Neural cell (in vitro differentiated cells): Measurements from ENCODE around the gene RGL4. TPM values are rescaled to one million over a fixed set of nuclear protein-coding genes. Genes with fewer than 3 reads are reported as not detected.
"Not testable (repeated sequence)": the region's sequence is repeated elsewhere in the genome, so short reads cannot be mapped to it uniquely, and the experiment has no call there.

Source experiments
- H2AFZ ChIP-seq: fragments of 200-600, 300-800 bp; sonication (generic), shearing (Covaris generic); 2 replicates; pipeline ENCODE4 v1.6.0; 2014; ENCODE audit warnings: low read depth, mild to moderate bottlenecking, antibody characterized with exemption, low read length, moderate library complexity
- H3F3A ChIP-seq: fragments of 200-600 bp; shearing (Covaris generic); 2 replicates; pipeline ENCODE4 v1.6.1; 2016; ENCODE audit warnings: mild to moderate bottlenecking, moderate library complexity, mixed read lengths, antibody characterized with exemption, low read length; ENCODE audit not compliant: insufficient read depth, poor library complexity, severe bottlenecking
- H3K27ac ChIP-seq: fragments of 200-600, 300-800 bp; sonication (generic), shearing (Covaris generic); 2 replicates; pipeline ENCODE4 v1.5.1; 2014; ENCODE audit warnings: mild to moderate bottlenecking, low read length, moderate library complexity
- H3K27me3 ChIP-seq: fragments of 300-800, 200-600 bp; sonication (generic), shearing (Covaris generic); 2 replicates; pipeline ENCODE4 v1.6.0; 2014; ENCODE audit warnings: mild to moderate bottlenecking, low read depth, low read length, moderate library complexity; ENCODE audit not compliant: insufficient read depth
- H3K36me3 ChIP-seq: fragments of 300-800, 200-600 bp; sonication (generic), shearing (Covaris generic); 2 replicates; pipeline ENCODE4 v1.5.1; 2014; ENCODE audit warnings: mild to moderate bottlenecking, antibody characterized with exemption, low read length, moderate library complexity; ENCODE audit not compliant: insufficient read depth
- H3K4me2 ChIP-seq: fragments of 300-800, 200-600 bp; sonication (generic), shearing (Covaris generic); 2 replicates; pipeline ENCODE4 v1.6.0; 2014; ENCODE audit warnings: mild to moderate bottlenecking, low read length
- H3K4me3 ChIP-seq: fragments of 300-800, 200-600 bp; sonication (generic), shearing (Covaris generic); 2 replicates; pipeline ENCODE4 v1.5.1; 2014; ENCODE audit warnings: mild to moderate bottlenecking, low read length, moderate library complexity
- H3K79me2 ChIP-seq: fragments of 200-600 bp; shearing (Covaris generic); replicated peaks from 2 replicates; pipeline ENCODE4 v1.6.0; 2014; ENCODE audit warnings: mild to moderate bottlenecking, low read length, moderate library complexity; ENCODE audit not compliant: insufficient read depth
- H3K9ac ChIP-seq: fragments of 300-800, 200-600 bp; sonication (generic), shearing (Covaris generic); 2 replicates; pipeline ENCODE4 v1.6.1; 2016; ENCODE audit warnings: mild to moderate bottlenecking, low read length, mixed read lengths
- H3K9me2 ChIP-seq: fragments of 200-600 bp; shearing (Covaris generic); 2 replicates; pipeline ENCODE4 v1.6.1; 2016; ENCODE audit warnings: mild to moderate bottlenecking, low read length, mixed read lengths; ENCODE audit not compliant: insufficient read depth
- H3K9me3 ChIP-seq: fragments of 200-600, 300-800 bp; sonication (generic), shearing (Covaris generic); 2 replicates; pipeline ENCODE4 v1.6.1; 2016; ENCODE audit warnings: mild to moderate bottlenecking, mixed run types, low read length, moderate library complexity, mixed read lengths
- H4K20me1 ChIP-seq: fragments of 200-600 bp; shearing (Covaris generic); 2 replicates; pipeline ENCODE4 v1.6.1; 2016; ENCODE audit warnings: mild to moderate bottlenecking, mixed run types; ENCODE audit not compliant: insufficient read depth
- EP300 ChIP-seq: fragments of 450-650 bp; conservative IDR thresholded peaks from 2 replicates; pipeline ENCODE4 v1.6.1; 2014; ENCODE audit warnings: antibody characterized with exemption, mild to moderate bottlenecking, moderate library complexity; ENCODE audit not compliant: poor library complexity, severe bottlenecking
- EZH2 ChIP-seq: fragments of 200-600, 300-800 bp; shearing (Covaris generic), sonication (generic); IDR thresholded peaks from 2 replicates; pipeline ENCODE4 v1.6.1; 2014; ENCODE audit warnings: antibody characterized with exemption, low read length, borderline replicate concordance, mild to moderate bottlenecking; ENCODE audit not compliant: insufficient read depth, poor library complexity, severe bottlenecking
- MXI1 ChIP-seq: fragments of 450-650 bp; conservative IDR thresholded peaks from 2 replicates; pipeline ENCODE4 v1.6.1; 2014; ENCODE audit warnings: antibody characterized with exemption, mild to moderate bottlenecking; ENCODE audit not compliant: poor library complexity, severe bottlenecking
- POLR2AphosphoS5 ChIP-seq: IDR thresholded peaks from 2 replicates; pipeline ENCODE4 v1.6.1; 2012
- RAD21 ChIP-seq: fragments of 450-650 bp; conservative IDR thresholded peaks from 2 replicates; pipeline ENCODE4 v1.6.1; 2014; ENCODE audit warnings: antibody characterized with exemption, mild to moderate bottlenecking, moderate library complexity
- REST ChIP-seq: IDR thresholded peaks from 2 replicates; pipeline ENCODE4 v1.6.1; 2012; ENCODE audit warnings: borderline replicate concordance
- SMC3 ChIP-seq: fragments of 450-650 bp; conservative IDR thresholded peaks from 2 replicates; pipeline ENCODE4 v1.6.1; 2014; ENCODE audit warnings: antibody characterized with exemption, mild to moderate bottlenecking, moderate library complexity; ENCODE audit not compliant: poor library complexity
- TAF1 ChIP-seq: IDR thresholded peaks from 2 replicates; pipeline ENCODE4 v1.6.1; 2012; ENCODE audit warnings: low read depth
- polyA minus RNA-seq: library from RNA; depleted of rRNA, polyadenylated mRNA; stranded (reverse); fragments of >200 nt; gene quantifications from 2 replicates; pipeline ENCODE4 v1.2.3, GENCODE V29; 2014
- polyA plus RNA-seq: library from polyadenylated mRNA; depleted of rRNA; stranded (reverse); fragments of >200 nt; gene quantifications from 2 replicates; pipeline ENCODE4 v1.2.3, GENCODE V29; 2014
- TF ChIP-seq, protein P1 (sequence below): fragments of 450-650 bp; IDR thresholded peaks from 2 replicates; pipeline ENCODE4 v1.5.1; 2014; ENCODE audit warnings: antibody characterized with exemption, mild to moderate bottlenecking, moderate library complexity; ENCODE audit not compliant: poor library complexity, severe bottlenecking

RGL4 gene
- polyA plus RNA-seq (not detected in 2 replicates), polyA minus RNA-seq (not detected in 2 replicates)

- Histone ChIP-seq H3F3A (no peaks in the 10 kb centered on the region), H3K27me3 (no peaks in the 10 kb centered on the region), H3K4me3 (no peak within 1 kb of the TSS), H2AFZ (no peak within 1 kb of the TSS), H3K9me3 (no peaks in the 10 kb centered on the region), H3K27ac (no peak within 1 kb of the TSS), H3K79me2 (no peaks in the 10 kb centered on the region), H4K20me1 (no peaks in the 10 kb centered on the region), H3K9ac (no peak within 1 kb of the TSS), H3K36me3 (peaks cover 4% of the 10 kb centered on the region), H3K9me2 (no peaks in the 10 kb centered on the region), H3K4me2 (no peak within 1 kb of the TSS)
- TF ChIP-seq TAF1 (no peak), SMC3 (no peak), EP300 (no peak), REST (no peak), EZH2 (no peak), MXI1 (no peak), RAD21 (no peak), POLR2AphosphoS5 (no peak)
- TF ChIP-seq, protein P1, sequence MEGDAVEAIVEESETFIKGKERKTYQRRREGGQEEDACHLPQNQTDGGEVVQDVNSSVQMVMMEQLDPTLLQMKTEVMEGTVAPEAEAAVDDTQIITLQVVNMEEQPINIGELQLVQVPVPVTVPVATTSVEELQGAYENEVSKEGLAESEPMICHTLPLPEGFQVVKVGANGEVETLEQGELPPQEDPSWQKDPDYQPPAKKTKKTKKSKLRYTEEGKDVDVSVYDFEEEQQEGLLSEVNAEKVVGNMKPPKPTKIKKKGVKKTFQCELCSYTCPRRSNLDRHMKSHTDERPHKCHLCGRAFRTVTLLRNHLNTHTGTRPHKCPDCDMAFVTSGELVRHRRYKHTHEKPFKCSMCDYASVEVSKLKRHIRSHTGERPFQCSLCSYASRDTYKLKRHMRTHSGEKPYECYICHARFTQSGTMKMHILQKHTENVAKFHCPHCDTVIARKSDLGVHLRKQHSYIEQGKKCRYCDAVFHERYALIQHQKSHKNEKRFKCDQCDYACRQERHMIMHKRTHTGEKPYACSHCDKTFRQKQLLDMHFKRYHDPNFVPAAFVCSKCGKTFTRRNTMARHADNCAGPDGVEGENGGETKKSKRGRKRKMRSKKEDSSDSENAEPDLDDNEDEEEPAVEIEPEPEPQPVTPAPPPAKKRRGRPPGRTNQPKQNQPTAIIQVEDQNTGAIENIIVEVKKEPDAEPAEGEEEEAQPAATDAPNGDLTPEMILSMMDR: no peak
Measured at GRCh38 chr22:23690713-23691112, at the start of gene RGL4. RGL4 (plus strand) TSS chr22:23691013; CDS start chr22:23692031, 1,018 bp downstream.

DNA sequence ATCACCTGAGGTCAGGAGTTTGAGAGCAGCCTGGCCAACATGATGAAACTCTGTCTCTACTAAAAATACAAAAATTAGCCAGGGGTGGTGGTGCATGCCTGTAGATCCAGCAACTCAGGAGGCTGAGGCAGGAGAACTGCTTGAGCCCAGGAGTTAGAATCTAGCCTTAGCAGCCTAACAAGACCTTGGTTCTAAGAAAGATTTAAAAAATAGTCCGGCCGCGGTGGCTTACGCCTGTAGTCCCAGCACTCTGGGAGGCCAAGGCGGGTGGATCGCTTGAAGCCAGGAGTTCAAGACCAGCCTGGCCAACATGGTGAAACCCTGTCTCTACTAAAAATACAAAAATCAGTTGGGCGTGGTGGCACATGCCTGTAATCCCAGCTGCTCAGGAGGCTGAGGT lies 44.3 kb upstream of the RGL4 start:
- H3K27me3 ChIP-seq, H3K79me2 ChIP-seq, H4K20me1 ChIP-seq, H2AFZ ChIP-seq, H3F3A ChIP-seq, H3K9ac ChIP-seq, H3K9me3 ChIP-seq, H3K4me3 ChIP-seq, H3K9me2 ChIP-seq, H3K27ac ChIP-seq, H3K36me3 ChIP-seq, H3K4me2 ChIP-seq: not testable (repeated sequence)

DNA sequence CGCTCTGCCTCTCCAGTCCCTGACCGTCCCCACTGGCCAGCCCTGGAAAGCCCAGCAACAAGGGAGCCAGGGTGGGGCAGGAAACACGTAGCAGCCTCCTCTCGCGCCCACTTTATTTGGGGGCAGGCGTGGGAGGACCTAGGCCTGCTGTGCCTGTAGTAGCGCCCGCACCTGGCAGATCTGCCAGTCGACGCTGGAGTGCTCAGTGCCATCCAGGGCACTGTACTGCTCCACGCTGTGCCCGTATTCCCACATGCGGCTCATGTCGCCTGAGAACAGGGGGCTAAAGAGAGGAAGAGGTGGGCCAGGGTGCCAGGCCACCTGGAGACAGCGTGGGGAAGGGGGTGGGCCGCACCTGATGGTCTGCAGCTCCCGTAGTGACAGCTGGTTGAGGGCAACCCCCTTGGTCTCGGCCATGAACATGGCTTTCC lies 41.7 kb upstream of the RGL4 start:
- H3K27ac ChIP-seq: no peak overlapping the region
- H3K4me2 ChIP-seq: no peak overlapping the region
- TF ChIP-seq TAF1: no peak
- TF ChIP-seq, protein P1: no peak
- no peak for TF ChIP-seq EP300
- no peak for TF ChIP-seq REST
- TF ChIP-seq MXI1: no peak
- no peak for TF ChIP-seq POLR2AphosphoS5
- TF ChIP-seq SMC3: no peak
- no peak for TF ChIP-seq EZH2
- no peak for TF ChIP-seq RAD21
- no peaks in the 10 kb centered on the region for H3K36me3 ChIP-seq
- no peak overlapping the region for H2AFZ ChIP-seq
- no peaks in the 10 kb centered on the region for H3K79me2 ChIP-seq
- H3K27me3 ChIP-seq: no peaks in the 10 kb centered on the region
- H3K9me2 ChIP-seq: no peaks in the 10 kb centered on the region
- no peaks in the 10 kb centered on the region for H4K20me1 ChIP-seq
- H3K9me3 ChIP-seq: no peaks in the 10 kb centered on the region
- H3K9ac ChIP-seq: no peak overlapping the region
- H3F3A ChIP-seq: no peaks in the 10 kb centered on the region
- no peak overlapping the region for H3K4me3 ChIP-seq
